Breast epithelium (tissue), 3 donors: Measurements from ENCODE around the gene DTWD1.
"Not testable (repeated sequence)": the region's sequence is repeated elsewhere in the genome, so short reads cannot be mapped to it uniquely, and the experiment has no call there.

ENCODE experiments used
- POLR2A ChIP-seq: fragments of 450-650 bp; IDR thresholded peaks from one replicate; pipeline ENCODE4 v1.6.1; 2016; ENCODE audit warnings: antibody characterized with exemption, mild to moderate bottlenecking, moderate library complexity
- TF ChIP-seq, protein P1 (sequence below), 3 donors: fragments of 450-650 bp; IDR thresholded peaks; one replicate each; pipeline ENCODE4 v1.5.1; 2016 to 2017; ENCODE audit warnings: antibody characterized with exemption in 3 of 3, mild to moderate bottlenecking in 3 of 3, moderate library complexity in 3 of 3

DNA sequence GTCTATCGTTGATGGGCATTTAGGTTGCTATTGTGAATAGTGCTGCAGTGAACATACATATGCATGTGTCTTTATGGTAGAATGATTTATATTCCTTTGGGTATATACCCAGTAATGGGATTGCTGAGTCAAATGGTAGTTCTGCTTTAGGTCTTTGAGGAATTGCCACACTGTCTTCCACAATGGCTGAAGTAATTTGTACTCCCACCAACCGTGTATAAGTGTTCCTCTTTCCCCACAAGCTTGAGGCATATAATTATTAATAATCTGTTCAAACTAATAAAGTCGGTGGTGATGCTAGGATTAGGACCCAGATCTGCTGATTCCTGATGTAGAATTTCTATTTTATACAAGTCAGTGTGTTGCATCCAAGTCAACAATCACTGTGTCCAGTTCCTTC is 45.6 kb downstream of the DTWD1 start:
- TF ChIP-seq, protein P1, sequence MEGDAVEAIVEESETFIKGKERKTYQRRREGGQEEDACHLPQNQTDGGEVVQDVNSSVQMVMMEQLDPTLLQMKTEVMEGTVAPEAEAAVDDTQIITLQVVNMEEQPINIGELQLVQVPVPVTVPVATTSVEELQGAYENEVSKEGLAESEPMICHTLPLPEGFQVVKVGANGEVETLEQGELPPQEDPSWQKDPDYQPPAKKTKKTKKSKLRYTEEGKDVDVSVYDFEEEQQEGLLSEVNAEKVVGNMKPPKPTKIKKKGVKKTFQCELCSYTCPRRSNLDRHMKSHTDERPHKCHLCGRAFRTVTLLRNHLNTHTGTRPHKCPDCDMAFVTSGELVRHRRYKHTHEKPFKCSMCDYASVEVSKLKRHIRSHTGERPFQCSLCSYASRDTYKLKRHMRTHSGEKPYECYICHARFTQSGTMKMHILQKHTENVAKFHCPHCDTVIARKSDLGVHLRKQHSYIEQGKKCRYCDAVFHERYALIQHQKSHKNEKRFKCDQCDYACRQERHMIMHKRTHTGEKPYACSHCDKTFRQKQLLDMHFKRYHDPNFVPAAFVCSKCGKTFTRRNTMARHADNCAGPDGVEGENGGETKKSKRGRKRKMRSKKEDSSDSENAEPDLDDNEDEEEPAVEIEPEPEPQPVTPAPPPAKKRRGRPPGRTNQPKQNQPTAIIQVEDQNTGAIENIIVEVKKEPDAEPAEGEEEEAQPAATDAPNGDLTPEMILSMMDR (IDR thresholded peaks at IDR 0.05) = not testable (repeated sequence)
- TF ChIP-seq POLR2A = not testable (repeated sequence)
